Myocyte (in vitro differentiated cells): ENCODE results near the gene KLK4. TPM values are rescaled to one million over a fixed set of nuclear protein-coding genes. Genes with fewer than 3 reads are reported as not detected.

Experiments used
- DNase-seq: peaks from one replicate; pipeline ENCODE4 v3.0.0-alpha.2; 2012; ENCODE audit warnings: low read depth
- polyA plus RNA-seq: library from polyadenylated mRNA; unstranded; fragments of >200 nt; gene quantifications from one replicate; pipeline ENCODE4 v1.2.1, GENCODE V29; 2012; ENCODE audit warnings: missing spikeins
- total RNA-seq: library from RNA; depleted of rRNA; stranded (reverse); fragments of >200 nt; gene quantifications from 2 replicates; pipeline ENCODE4 v1.2.3, GENCODE V29; 2014

Gene KLK4
- total RNA-seq: not detected in 2 replicates
- 0.08 TPM for polyA plus RNA-seq

DNA sequence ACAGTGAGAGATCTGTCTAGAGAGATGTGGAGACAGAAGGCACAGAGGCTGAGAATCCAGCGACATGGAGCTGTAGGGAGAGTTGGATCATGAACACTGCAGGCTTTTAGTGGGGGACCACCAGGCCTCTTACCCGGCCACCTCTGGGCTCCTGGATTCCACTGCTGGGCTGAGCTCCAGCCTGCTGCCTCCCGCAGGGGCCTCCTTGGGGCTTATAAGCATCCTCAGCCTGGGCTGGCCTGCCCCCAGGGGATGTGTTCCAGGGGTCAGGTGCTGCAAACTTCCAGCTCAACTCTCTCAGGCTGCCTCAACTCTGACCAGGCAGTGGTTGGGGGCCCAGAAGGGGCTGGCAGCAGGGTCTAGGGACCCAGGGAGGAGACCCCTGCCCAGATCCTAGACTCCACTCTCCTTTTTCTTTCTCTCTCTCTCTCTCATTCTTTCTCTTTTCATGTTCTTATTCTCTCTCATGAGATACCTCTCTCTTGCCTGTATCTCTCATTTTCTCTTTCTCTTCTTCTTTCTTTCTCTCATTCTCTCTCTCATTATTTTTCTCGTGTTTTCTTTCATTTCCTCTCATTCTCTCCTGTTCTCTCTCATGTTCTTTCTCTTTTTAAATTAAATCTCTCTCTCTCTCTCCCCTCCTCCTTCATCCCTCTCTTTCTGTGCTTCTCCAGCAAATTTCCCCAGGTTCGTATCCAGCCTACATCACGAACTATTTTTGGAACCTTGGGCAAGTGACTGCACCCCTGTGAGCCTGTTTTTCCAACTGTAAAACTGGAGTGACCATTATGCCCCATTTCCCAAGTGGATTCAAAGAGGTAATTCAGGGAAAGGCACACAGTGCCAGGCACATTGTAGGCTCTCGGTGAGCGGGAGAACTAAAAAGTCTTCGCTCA, at the start of gene KLK4:
KLK4 (minus strand) TSS at position 190 of the 896 bp plus-strand sequence. CDS start 657 bp downstream, outside the sequence.
- no peak for DNase-seq

- DNase-seq: no peak
Observed at GRCh38 chr19:50959731-50960500, 48.7 kb upstream of the KLK4 start.

DNA sequence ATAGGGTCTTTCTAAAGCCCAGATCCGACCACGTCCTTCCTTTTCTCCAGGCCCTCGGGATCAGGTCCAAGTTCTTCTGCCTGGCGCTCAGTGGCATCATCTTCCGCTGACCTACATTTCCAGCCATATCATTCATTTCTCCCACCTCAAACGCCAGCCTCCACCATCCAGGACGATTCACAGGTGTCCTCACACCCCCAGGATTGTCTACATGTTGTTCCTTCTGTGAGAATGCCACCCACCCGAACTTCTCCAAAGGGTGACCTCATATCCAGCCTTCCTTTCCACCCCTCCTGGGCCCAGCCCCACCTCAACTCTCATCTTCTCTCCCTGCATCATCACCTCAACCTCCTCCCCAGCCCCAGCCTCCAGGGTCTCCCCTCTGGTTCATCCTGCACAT, 46.4 kb upstream of the KLK4 start:
- no peak for DNase-seq

DNA sequence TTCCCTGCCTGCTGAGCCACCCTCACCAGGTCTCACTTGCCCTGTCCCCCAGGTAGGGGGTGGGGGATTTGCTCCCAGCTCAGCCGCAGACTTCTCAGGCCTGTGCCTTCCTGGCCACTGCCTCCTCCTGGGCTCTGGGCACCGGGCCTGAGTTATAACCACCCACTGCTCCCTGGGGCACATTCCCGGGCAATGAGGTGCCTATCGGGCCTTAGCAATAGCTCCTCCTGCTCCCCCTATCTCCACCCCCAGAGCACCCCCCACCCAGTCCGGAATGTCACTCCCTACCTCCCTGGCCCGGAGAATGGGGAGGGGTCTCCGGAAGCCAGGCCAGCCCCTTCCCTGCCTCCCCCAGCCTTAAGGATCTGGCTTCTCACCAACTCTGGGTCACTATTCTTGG, 41.7 kb upstream of the KLK4 start, which contains the start of gene KLK5:
KLK5 (minus strand) TSS at position 129 of the 400 bp plus-strand sequence. CDS start 381 bp downstream, outside the sequence.
- DNase-seq: no peak

GRCh38 chr19:50949861-50950260, 38.7 kb upstream of the KLK4 start:
- DNase-seq: no peak

- DNase-seq: no peak
Observed at GRCh38 chr19:50947123-50947522, 35.9 kb upstream of the KLK4 start.

GRCh38 chr19:50944795-50945194, 33.6 kb upstream of the KLK4 start:
- no peak for DNase-seq

DNA sequence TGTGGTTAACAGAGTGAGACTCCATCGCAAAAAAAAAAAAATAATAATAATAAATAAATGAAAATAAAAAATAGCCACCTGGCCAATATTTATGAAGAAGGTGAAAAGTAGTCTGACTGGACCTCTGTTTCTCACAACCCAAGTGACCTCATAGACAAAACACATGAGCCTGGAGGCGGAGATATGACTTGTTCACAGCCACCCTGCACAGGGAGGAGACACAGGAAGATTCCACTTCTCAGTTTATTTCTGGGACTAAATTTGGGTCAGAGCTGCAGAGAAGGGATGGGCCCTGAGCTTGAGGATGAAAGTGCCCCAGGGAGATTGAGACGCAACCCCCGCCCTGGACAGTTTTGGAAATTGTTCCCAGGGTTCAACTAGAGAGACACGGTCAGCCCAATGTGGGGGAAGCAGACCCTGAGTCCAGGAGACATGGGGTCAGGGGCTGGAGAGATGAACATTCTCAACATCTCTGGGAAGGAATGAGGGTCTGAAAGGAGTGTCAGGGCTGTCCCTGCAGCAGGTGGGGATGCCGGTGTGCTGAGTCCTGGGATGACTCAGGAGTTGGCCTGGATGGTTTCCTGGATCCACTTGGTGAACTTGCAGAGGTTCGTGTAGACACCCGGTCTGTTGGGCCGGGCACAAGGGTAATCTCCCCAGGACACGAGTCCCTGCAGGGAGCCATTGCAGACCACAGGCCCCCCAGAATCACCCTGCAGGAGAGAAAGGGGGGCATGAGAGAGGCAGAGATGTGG, 32.1 kb upstream of the KLK4 start:
- no peak for DNase-seq

DNA sequence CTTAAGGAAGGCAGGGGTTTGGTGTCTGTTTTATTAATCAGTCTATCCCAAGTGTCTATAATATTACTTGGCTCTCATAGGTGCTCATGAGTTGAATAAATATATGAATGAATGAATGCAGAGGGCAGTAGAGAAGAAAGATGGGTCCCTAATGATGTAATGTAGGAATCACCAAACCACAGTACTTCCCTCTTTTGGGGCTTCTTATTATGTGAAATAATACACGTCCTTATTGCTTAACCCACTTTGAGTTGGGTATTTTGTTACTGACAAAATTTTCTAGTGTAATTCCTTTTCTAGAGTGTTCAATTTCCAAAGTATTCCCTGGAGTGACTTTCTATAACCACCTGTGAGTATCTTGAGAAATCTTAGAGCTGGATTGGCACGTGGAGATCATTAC, 28.4 kb upstream of the KLK4 start:
- DNase-seq: no peak

DNA sequence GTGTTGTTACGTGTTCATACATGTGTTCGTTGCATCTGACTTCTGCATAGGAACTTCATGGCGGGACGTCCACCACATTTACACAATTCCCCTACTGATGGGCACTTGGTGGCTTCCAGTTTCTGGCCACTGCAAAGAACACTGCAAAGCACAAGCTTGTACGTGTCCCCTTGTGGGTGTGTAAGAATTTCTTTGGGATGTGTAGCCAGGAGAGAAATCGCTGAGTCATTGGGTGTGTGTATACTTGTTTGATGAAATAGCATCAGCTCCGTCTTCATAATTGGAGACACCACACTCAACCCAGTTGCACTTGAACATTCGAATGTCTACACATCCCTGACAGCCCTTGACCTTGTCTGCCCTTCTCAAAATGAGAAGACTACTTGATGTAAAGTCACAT, 22.4 kb upstream of the KLK4 start:
- DNase-seq: no peak

DNA sequence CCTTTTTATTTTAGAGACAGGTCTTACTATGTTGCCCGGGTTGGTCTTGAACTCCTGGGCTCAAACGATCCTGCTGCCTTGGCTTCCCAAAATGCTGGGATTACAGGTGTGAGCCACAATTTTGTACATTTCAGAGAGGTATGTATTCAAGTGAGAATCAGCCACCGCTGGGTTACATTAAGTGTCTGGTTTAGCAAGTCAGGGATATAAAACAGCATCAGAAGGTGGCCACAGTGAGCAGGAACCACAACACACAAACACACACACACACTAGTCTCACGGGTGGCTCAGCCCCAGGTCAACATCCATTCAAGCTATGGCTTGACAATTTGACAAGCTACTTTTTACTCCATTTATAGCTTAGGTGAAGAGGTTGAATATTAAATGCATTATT, 21.5 kb upstream of the KLK4 start:
- DNase-seq: no peak

DNA sequence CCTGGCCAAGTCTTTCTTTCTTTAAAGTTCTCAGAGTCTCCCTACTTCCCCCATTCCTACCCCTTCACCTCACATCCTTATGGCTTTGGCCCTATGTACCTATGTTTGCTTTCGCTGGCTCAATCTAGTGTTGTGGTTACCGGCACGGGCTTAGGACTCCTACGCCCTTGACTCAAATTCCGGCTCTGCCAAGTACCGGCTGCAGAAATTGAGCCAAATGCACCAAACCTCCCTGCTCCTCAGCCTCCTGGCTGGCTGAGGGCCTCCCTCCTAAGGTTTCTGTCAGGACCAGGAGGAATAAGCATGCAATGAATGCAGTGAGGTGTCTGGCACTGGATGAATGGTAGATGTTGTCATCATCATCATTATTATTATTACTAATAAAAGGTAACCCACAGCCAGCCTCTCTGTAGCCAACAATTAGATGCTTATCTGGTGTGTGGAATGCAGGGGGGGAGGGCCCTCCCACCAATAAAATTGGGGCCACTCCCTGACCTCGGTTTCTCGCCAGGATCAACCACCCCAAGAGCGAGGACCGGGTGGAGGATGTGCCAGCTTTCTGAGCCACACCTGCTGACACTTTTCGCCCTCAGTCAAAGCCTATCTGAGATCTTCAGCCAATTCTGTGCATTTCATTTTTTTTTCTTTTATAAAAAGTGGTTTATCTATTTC, 21.0 kb upstream of the KLK4 start:
- no peak for DNase-seq

GRCh38 chr19:50931023-50931422, 19.8 kb upstream of the KLK4 start:
- DNase-seq: no peak

GRCh38 chr19:50928831-50929230, 17.6 kb upstream of the KLK4 start:
- DNase-seq: no peak

DNA sequence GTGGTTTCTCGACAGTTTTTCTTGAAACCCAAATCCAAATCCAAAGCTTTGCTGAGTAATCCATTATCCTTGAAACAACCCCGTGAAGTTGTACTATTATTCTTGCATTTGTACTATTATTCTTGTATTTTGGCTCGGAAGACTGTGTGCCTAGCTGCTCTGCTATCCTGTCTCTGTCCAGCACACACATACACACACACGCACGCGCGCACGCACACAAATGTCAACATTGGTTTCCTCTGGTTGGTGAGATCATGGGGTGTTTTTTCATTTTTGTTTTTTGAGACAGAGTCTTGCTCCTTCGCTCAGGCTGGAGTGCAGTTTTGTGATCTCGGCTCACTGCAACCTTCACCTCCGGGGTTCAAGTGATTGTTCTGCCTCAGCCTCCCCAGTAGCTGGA, 14.9 kb upstream of the KLK4 start:
- no peak for DNase-seq

GRCh38 chr19:50925734-50926133, 14.5 kb upstream of the KLK4 start:
- no peak for DNase-seq

DNA sequence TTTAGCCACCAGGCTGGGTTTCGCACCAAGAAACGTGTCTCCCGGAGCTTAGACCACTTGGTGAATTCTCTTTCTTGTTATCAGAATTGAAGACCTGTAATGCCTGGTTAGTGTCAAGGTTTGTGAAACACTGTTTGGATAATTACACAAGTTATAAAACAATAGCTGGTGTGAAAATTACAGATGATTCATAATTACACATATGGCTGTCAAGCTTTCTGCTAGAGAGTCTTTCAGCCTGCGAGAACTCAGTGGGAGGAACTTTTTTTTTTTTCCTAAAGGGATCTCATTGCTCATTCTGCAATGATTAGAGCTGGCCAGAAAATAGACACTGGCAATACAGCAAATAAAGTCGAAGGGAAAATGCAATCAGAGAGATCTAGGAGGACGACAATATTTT, 13.4 kb upstream of the KLK4 start:
- DNase-seq: no peak

- peak; percentile 79 for DNase-seq
Observed at GRCh38 chr19:50922317-50922853, 11.2 kb upstream of the KLK4 start.

- DNase-seq: peak; percentile 18
Observed at GRCh38 chr19:50921426-50922316, 10.5 kb upstream of the KLK4 start.

GRCh38 chr19:50916069-50916468, 4.9 kb upstream of the KLK4 start:
- no peak for DNase-seq
